H1 (cell line): ENCODE measurements around the gene FAM162A. TPM values are rescaled to one million over a fixed set of nuclear protein-coding genes. Genes with fewer than 3 reads are reported as not detected.

Source experiments
- CTCF ChIA-PET: fragments of 300-600 bp; sonication (Branson Sonifier 250); formaldehyde crosslinking; loops from one replicate; lab custom pipeline; 2021; ENCODE audit not compliant: partially characterized antibody; lab: Charles Lee
- POLR2A ChIA-PET: fragments of 300-600 bp; sonication (Branson Sonifier 250); formaldehyde crosslinking; loops from one replicate; lab custom pipeline; 2021; ENCODE audit warnings: inconsistent platforms; ENCODE audit not compliant: partially characterized antibody; lab: Charles Lee
- DNase-seq, 2 experiments: peaks; one replicate each; pipeline versions ENCODE4 v3.0.0 to v3.0.0-alpha.2; 2010 to 2022; ENCODE audit warnings: low spot score in 2 of 2, low read depth in 1 of 2, mixed read lengths in 1 of 2
- FAIRE-seq: peaks from 2 replicates; lab custom pipeline; 2011; peaks lifted over from hg19 to GRCh38; lab: Jason Lieb, UNC
- H2AFZ ChIP-seq: 2 replicates; pipeline ENCODE4 v1.8.1; 2012; ENCODE audit warnings: low read length, inconsistent platforms
- H2AK5ac ChIP-seq: 2 replicates; pipeline ENCODE4 v1.6.1; 2013; ENCODE audit warnings: low read depth, low read length
- H2BK120ac ChIP-seq: replicated peaks from 2 replicates; pipeline ENCODE3; 2013; ENCODE audit warnings: low read depth, low read length, inconsistent platforms
- H2BK12ac ChIP-seq: 2 replicates; pipeline ENCODE4 v1.6.1; 2013; ENCODE audit warnings: low read depth, low read length
- H2BK15ac ChIP-seq: 2 replicates; pipeline ENCODE4 v1.6.1; 2013; ENCODE audit warnings: low read length
- H2BK20ac ChIP-seq: 2 replicates; pipeline ENCODE4 v1.6.1; 2013; ENCODE audit warnings: low read length
- H2BK5ac ChIP-seq: 2 replicates; pipeline ENCODE4 v1.6.1; 2013; ENCODE audit warnings: low read depth, low read length
- H3K14ac ChIP-seq: 2 replicates; pipeline ENCODE4 v1.6.1; 2013; ENCODE audit warnings: inconsistent platforms; ENCODE audit not compliant: insufficient read length
- H3K18ac ChIP-seq: 2 replicates; pipeline ENCODE4 v1.6.1; 2013; ENCODE audit warnings: low read length; ENCODE audit errors: extremely low read depth
- H3K23ac ChIP-seq: 2 replicates; pipeline ENCODE4 v1.6.1; 2013; ENCODE audit warnings: inconsistent platforms; ENCODE audit not compliant: insufficient read length
- H3K23me2 ChIP-seq: 2 replicates; pipeline ENCODE4 v1.6.1; 2013; ENCODE audit warnings: low read depth, low read length
- H3K27ac ChIP-seq: 2 replicates; pipeline ENCODE4 v1.6.1; 2011; ENCODE audit warnings: low read depth, low read length, inconsistent platforms
- H3K27me3 ChIP-seq, 4 experiments: replicated peaks in 1 of 4; 1 replicate in 1 of 4; 2 replicates in 3 of 4; pipeline versions ENCODE4 v1.6.1 to v1.8.1; 2011 to 2013; ENCODE audit warnings: low read length in 3 of 4, mild to moderate bottlenecking in 3 of 4, inconsistent platforms in 2 of 4, mixed read lengths in 2 of 4, moderate library complexity in 1 of 4; ENCODE audit not compliant: control insufficient read depth in 3 of 4, insufficient read depth in 3 of 4; ENCODE audit errors: extremely low read depth in 1 of 4
- H3K36me3 ChIP-seq, 4 experiments: 2 replicates each; pipeline versions ENCODE4 v1.6.1 to v1.8.1; 2011 to 2013; ENCODE audit warnings: mild to moderate bottlenecking in 4 of 4, low read length in 3 of 4, moderate library complexity in 2 of 4, control low read depth in 1 of 4, inconsistent platforms in 1 of 4; ENCODE audit not compliant: insufficient read depth in 4 of 4, control insufficient read depth in 2 of 4
- H3K4ac ChIP-seq: replicated peaks from 2 replicates; pipeline ENCODE3; 2013; ENCODE audit warnings: low read length, low read depth, mixed read lengths, inconsistent platforms; ENCODE audit not compliant: insufficient read length
- H3K4me1 ChIP-seq, 4 experiments: replicated peaks in 1 of 4; 1 replicate in 1 of 4; 2 replicates in 3 of 4; pipeline versions ENCODE4 v1.6.1 to v1.8.1; 2011 to 2013; ENCODE audit warnings: low read length in 3 of 4, inconsistent platforms in 2 of 4, mixed read lengths in 1 of 4; ENCODE audit not compliant: insufficient read depth in 4 of 4, control insufficient read depth in 3 of 4
- H3K4me2 ChIP-seq, 2 experiments: 2 replicates each; pipeline versions ENCODE4 v1.6.1 to v1.8.1; 2011 to 2013; ENCODE audit warnings: low read depth in 2 of 2, low read length in 2 of 2, control low read depth in 1 of 2, inconsistent platforms in 1 of 2, mild to moderate bottlenecking in 1 of 2; ENCODE audit not compliant: insufficient read depth in 1 of 2
- H3K4me3 ChIP-seq, 4 experiments: fragments of 200-600, 300-600 bp in 1 of 4; sonication (generic), shearing (Covaris generic), sonication (Bioruptor Twin) in 1 of 4; 2 replicates each; pipeline versions ENCODE4 v1.5.1 to v1.8.1; 2011 to 2016; ENCODE audit warnings: low read length in 4 of 4, low read depth in 3 of 4, control low read depth in 2 of 4, inconsistent platforms in 2 of 4, mild to moderate bottlenecking in 2 of 4, mixed read lengths in 1 of 4, moderate library complexity in 1 of 4; ENCODE audit not compliant: insufficient read depth in 2 of 4; ENCODE audit errors: extremely low read depth in 1 of 4
- H3K56ac ChIP-seq: replicated peaks from 2 replicates; pipeline ENCODE3; 2013; ENCODE audit warnings: low read depth, mild to moderate bottlenecking, mixed read lengths, low read length, inconsistent platforms; ENCODE audit not compliant: insufficient read length
- H3K79me1 ChIP-seq: 2 replicates; pipeline ENCODE4 v1.6.1; 2013; ENCODE audit warnings: low read depth, low read length, control low read depth
- H3K79me2 ChIP-seq, 2 experiments: 2 replicates each; pipeline versions ENCODE4 v1.6.1 to v1.8.1; 2012 to 2013; ENCODE audit warnings: low read length in 2 of 2, mild to moderate bottlenecking in 2 of 2, inconsistent platforms in 1 of 2; ENCODE audit not compliant: insufficient read depth in 2 of 2, control insufficient read depth in 1 of 2
- H3K9ac ChIP-seq, 4 experiments: replicated peaks in 1 of 4; 1 replicate in 1 of 4; 2 replicates in 3 of 4; pipeline versions ENCODE4 v1.6.1 to v1.8.1; 2011 to 2013; ENCODE audit warnings: low read depth in 3 of 4, low read length in 3 of 4, control low read depth in 2 of 4, mild to moderate bottlenecking in 2 of 4, moderate library complexity in 2 of 4, inconsistent platforms in 1 of 4; ENCODE audit errors: extremely low read depth in 1 of 4
- H3K9me3 ChIP-seq, 2 experiments: 2 replicates each; pipeline versions ENCODE4 v1.6.1 to v1.8.1; 2012 to 2013; ENCODE audit warnings: mild to moderate bottlenecking in 2 of 2, moderate library complexity in 2 of 2, control low read depth in 1 of 2, inconsistent platforms in 1 of 2, low read depth in 1 of 2, low read length in 1 of 2, mixed read lengths in 1 of 2; ENCODE audit not compliant: insufficient read depth in 2 of 2
- H4K20me1 ChIP-seq, 2 experiments: replicated peaks in 1 of 2; 2 replicates each; pipeline versions ENCODE3 to v1.8.1; 2011 to 2013; ENCODE audit warnings: inconsistent platforms in 2 of 2, low read length in 2 of 2, mild to moderate bottlenecking in 1 of 2; ENCODE audit not compliant: insufficient read depth in 2 of 2, control insufficient read depth in 1 of 2
- H4K5ac ChIP-seq: 2 replicates; pipeline ENCODE4 v1.6.1; 2013; ENCODE audit warnings: low read length, low read depth, mixed read lengths, inconsistent platforms; ENCODE audit not compliant: insufficient read length
- H4K8ac ChIP-seq: 2 replicates; pipeline ENCODE4 v1.8.0; 2013; ENCODE audit warnings: mild to moderate bottlenecking, moderate library complexity, low read length, inconsistent platforms; ENCODE audit not compliant: insufficient read depth; ENCODE audit errors: extremely low read depth
- H4K91ac ChIP-seq: replicated peaks from 2 replicates; pipeline ENCODE3; 2013; ENCODE audit warnings: low read length, mixed read lengths, inconsistent platforms; ENCODE audit not compliant: insufficient read length
- ATF2 ChIP-seq: IDR thresholded peaks from 2 replicates; pipeline ENCODE4 v1.6.1; 2012; ENCODE audit warnings: low read length, inconsistent platforms
- CBX5 ChIP-seq: fragments of 300-800, 300-1000 bp; sonication (generic); IDR thresholded peaks from 2 replicates; pipeline ENCODE4 v1.7.1; 2016; ENCODE audit warnings: antibody characterized with exemption, low read length, low read depth
- CTBP2 ChIP-seq: IDR thresholded peaks from 2 replicates; pipeline ENCODE4 v1.7.0; 2011; ENCODE audit warnings: borderline replicate concordance, mild to moderate bottlenecking, moderate library complexity, mixed read lengths, low read length; ENCODE audit not compliant: insufficient read depth, insufficient read length
- CTCF ChIP-seq, 3 experiments: IDR thresholded peaks; 1 replicate in 2 of 3; 2 replicates in 1 of 3; pipeline versions ENCODE4 v1.5.1 to v1.6.1; 2011; ENCODE audit warnings: low read length in 3 of 3, mild to moderate bottlenecking in 3 of 3, inconsistent platforms in 2 of 3, low read depth in 1 of 3, moderate library complexity in 1 of 3; ENCODE audit not compliant: insufficient read depth in 1 of 3; ENCODE audit errors: control extremely low read depth in 1 of 3
- E2F6 ChIP-seq: IDR thresholded peaks from 2 replicates; pipeline ENCODE4 v1.6.1; 2012; ENCODE audit warnings: inconsistent platforms
- GTF2F1 ChIP-seq: IDR thresholded peaks from 2 replicates; pipeline ENCODE4 v1.6.1; 2012; ENCODE audit warnings: low read depth, low read length, improper control_type of control experiment, borderline replicate concordance
- MAFK ChIP-seq: IDR thresholded peaks from 2 replicates; pipeline ENCODE4 v1.6.1; 2012; ENCODE audit warnings: low read depth, mild to moderate bottlenecking, improper control_type of control experiment, low read length
- SP2 ChIP-seq: IDR thresholded peaks from 2 replicates; pipeline ENCODE4 v1.6.1; 2012; ENCODE audit warnings: mild to moderate bottlenecking, low read length, inconsistent platforms
- TBP ChIP-seq: IDR thresholded peaks from 2 replicates; pipeline ENCODE4 v1.6.1; 2011; ENCODE audit warnings: low read depth, low read length, improper control_type of control experiment
- WGBS, 2 experiments: shearing (Covaris generic) in 1 of 2; methylation state at CpG; one replicate each; pipeline versions ENCODE4 v1.1.6 to v1.1.7; 2013 to 2015; ENCODE audit warnings: low lambda C conversion rate in 2 of 2, mixed read lengths in 2 of 2, inconsistent platforms in 1 of 2, low coverage in 1 of 2, missing lambda C conversion rate in 1 of 2; ENCODE audit not compliant: insufficient replicate concordance in 2 of 2, insufficient coverage in 1 of 2, insufficient read length in 1 of 2; ENCODE audit errors: extremely low coverage in 1 of 2, missing lambda C conversion rate in 1 of 2; 5-methylcytosine and 5-hydroxymethylcytosine counted together
- polyA plus RNA-seq, 7 experiments: library from polyadenylated mRNA; depleted of rRNA in 3 of 7; stranded (reverse) in 5 of 7; unstranded in 2 of 7; fragments of >200 nt in 5 of 7; fragments of 200-250 nt in 2 of 7; gene quantifications; 1 replicate in 5 of 7; 2 replicates in 1 of 7; 4 replicates in 1 of 7; pipeline versions ENCODE4 v1.2.1 to v1.2.3, GENCODE V29; 2011 to 2013; ENCODE audit warnings: missing spikeins in 2 of 7, mixed read lengths in 2 of 7
- total RNA-seq: library from RNA; stranded (reverse); fragmentation: NEBNext Ultra II Directional; extraction: Animal tissue kit (Norgen Biotek cat#: 25700); gene quantifications from 2 replicates; pipeline ENCODE4 v1.2.1, GENCODE V29; 2021

Gene FAM162A
- total and polyA plus RNA-seq, 2 of the 8 experiments (the other 6 are each of a cell fraction or from before 2014, with no cell fraction given): 38.2 to 59.7 TPM

GRCh38 chr3:122349171-122349570, 34.8 kb upstream of the FAM162A start:
- Histone ChIP-seq H3K56ac (no peak overlapping the region), H2BK15ac (no peak overlapping the region), H3K23me2 (no peaks in the 10 kb centered on the region), H3K4me2 (no peak overlapping the region), H2BK5ac (no peak overlapping the region), H3K9ac (no peak overlapping the region), H3K27ac (no peak overlapping the region), H3K9me3 (no peaks in the 10 kb centered on the region), H4K91ac (no peak overlapping the region), H3K79me1 (no peaks in the 10 kb centered on the region), H3K4me1 (no peaks in the 10 kb centered on the region), H3K27me3 (no peaks in the 10 kb centered on the region), H4K20me1 (no peaks in the 10 kb centered on the region), H2BK20ac (no peak overlapping the region), H2AK5ac (no peak overlapping the region), H3K4me3 (no peak overlapping the region), H2AFZ (no peak overlapping the region), H4K8ac (no peak overlapping the region), H3K4ac (no peak overlapping the region), H4K5ac (no peak overlapping the region), H3K14ac (no peak overlapping the region), H3K18ac (no peak overlapping the region), H2BK120ac (no peak overlapping the region), H2BK12ac (no peak overlapping the region), H3K23ac (no peak overlapping the region), H3K79me2 (no peaks in the 10 kb centered on the region), H3K36me3 (no peaks in the 10 kb centered on the region)
- CTCF ChIA-PET: interaction anchor here (0.6 to 1.4 kb wide), 5 partner anchors 43 to 258 kb away, joined by 3 to 5 read pairs (median 3); no protein-coding TSS in a partner anchor
- WGBS, 2 experiments: 91% methylated on average over 1 of the region's 1 CpG; no CpG with 5 or more reads in 1 of the 2 experiments
- DNase-seq (no peak), FAIRE-seq (no peak)
- POLR2A ChIA-PET: interaction anchor here (0.7 kb wide), 2 partner anchors 16 to 254 kb away, joined by 3 to 4 read pairs; no protein-coding TSS in a partner anchor
- TF ChIP-seq SP2 (no peak), ATF2 (no peak), CTCF (IDR thresholded peaks at IDR 0.05; ENCODE audit: control extremely low read depth in 1 of 3, insufficient read depth in 1 of 3, low read depth in 1 of 3, low read length in 3 of 3) (no peak), GTF2F1 (no peak), MAFK (no peak), CTBP2 (no peak), TBP (no peak), CBX5 (no peak), E2F6 (no peak)
